Heart left ventricle (tissue), 13 donors: Measurements from ENCODE around the gene SLC22A4.
A peak's percentile ranks its signal among the peaks of the same experiment; 100 is the strongest.

Experiments
- POLR2A ChIP-seq, 2 donors: fragments of 450-650 bp; IDR thresholded peaks; one replicate each; pipeline ENCODE4 v1.6.1; 2017; ENCODE audit warnings: antibody characterized with exemption in 2 of 2, mild to moderate bottlenecking in 2 of 2, moderate library complexity in 2 of 2
- TF ChIP-seq, protein P1 (sequence below), 12 donors: fragments of 200-600 bp; sonication (generic) in 4 of 12; IDR thresholded peaks; one replicate each; pipeline versions ENCODE4 v1.5.0 to v1.8.0; 2018 to 2022; ENCODE audit warnings: antibody characterized with exemption in 12 of 12, mild to moderate bottlenecking in 5 of 12
- donor health status: ischemic (EF 13 %, LVEDD 7.1; RV severe dilation, severe dysfunction).
- donor health status: DM: no; HTN: yes; CAD: no.
- donor health status: DM: no; HTN: no; CAD: no.
- donor health status: ischemic (EF 25% LVEDD 6.9; RV normal size, moderate dysfunction).
- donor health status: ischemic (EF 25% LVEDD 5.7; RV mildly dilated, moderate dysfunction).
- donor health status: ischemic (EF 35%, LVEDD 5.7; RV mildly dilated, moderate dysfunction).
- donor health status: nonischemic (EF 11% LVEDD 7.7; RV severe dilation, severe dysfunction).
- donor health status: DM: yes; HTN: yes; CAD: no.
- donor health status: PGD.
- donor health status: ischemic (EF 29% LVEDD 5.4; RV normal size, mild dysfunction).
- donor health status: nonischemic (EF 23%, LVEDD 6.1; RV moderate dilation, normal function).

DNA sequence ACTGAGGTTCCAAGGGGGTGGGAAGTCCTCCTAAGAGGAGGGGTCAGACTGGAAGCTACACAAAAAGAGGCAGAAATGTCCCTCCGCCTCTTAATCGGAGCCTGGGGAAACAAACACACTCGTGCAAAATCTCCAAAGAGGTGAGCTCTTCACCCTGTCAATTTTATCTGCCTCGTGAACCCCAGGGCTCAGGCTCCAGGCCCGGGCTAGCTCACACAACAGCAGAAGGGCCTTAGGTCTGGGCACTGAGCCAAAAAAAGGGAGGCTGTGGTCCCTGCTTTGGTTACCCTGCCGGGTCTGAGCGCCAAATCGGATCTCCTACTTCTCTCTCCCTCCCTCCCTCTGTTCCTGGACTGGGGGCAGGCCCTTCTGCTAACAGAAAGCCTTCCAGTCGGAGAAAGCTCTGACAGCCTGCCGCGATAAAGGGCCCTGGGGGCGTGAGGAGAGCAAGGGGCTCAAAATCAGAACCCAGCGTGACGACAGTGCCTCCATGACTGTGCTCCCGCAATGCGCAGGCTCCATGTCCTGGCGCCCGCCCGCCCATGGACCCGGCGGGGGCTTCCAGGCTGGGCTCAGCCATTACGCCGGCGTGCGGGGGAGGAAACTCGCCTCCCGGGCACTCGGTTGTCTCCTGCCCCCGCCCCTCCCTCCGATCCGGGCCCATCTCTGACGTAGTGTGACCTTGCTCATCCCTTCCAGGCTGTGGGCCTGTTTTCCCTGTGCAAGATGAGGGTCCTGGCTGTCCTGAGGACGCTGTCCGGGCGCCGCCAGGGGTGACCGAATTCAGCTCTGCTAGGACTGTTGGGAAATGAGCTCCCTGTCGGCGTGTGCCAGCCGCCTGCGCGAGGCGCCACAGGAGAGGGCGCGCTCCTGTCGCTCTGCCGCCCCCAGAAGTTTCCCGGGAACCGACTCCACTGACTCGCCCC lies 865 bp upstream of the SLC22A4 start:
- no peak for TF ChIP-seq POLR2A (IDR thresholded peaks at IDR 0.05)
- TF ChIP-seq, protein P1, sequence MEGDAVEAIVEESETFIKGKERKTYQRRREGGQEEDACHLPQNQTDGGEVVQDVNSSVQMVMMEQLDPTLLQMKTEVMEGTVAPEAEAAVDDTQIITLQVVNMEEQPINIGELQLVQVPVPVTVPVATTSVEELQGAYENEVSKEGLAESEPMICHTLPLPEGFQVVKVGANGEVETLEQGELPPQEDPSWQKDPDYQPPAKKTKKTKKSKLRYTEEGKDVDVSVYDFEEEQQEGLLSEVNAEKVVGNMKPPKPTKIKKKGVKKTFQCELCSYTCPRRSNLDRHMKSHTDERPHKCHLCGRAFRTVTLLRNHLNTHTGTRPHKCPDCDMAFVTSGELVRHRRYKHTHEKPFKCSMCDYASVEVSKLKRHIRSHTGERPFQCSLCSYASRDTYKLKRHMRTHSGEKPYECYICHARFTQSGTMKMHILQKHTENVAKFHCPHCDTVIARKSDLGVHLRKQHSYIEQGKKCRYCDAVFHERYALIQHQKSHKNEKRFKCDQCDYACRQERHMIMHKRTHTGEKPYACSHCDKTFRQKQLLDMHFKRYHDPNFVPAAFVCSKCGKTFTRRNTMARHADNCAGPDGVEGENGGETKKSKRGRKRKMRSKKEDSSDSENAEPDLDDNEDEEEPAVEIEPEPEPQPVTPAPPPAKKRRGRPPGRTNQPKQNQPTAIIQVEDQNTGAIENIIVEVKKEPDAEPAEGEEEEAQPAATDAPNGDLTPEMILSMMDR (IDR thresholded peaks at IDR 0.05) = peak in 4 of 12 donors; percentile 8 to 41 (median 34)
